Esophagus squamous epithelium (tissue), 5 donors: ENCODE data around the gene TARM1. TPM values are rescaled to one million over a fixed set of nuclear protein-coding genes. Genes with fewer than 3 reads are reported as not detected.

ENCODE experiments used
- DNase-seq: peaks from one replicate; lab custom pipeline; 2025; lab: John Stamatoyannopoulos, UW
- H3K27ac ChIP-seq, 4 donors: fragments of 200-600 bp; sonication (generic); one replicate each; pipeline ENCODE4 v1.5.1; 2016 to 2019; ENCODE audit warnings: mild to moderate bottlenecking in 1 of 4
- H3K27me3 ChIP-seq, 4 donors: fragments of 200-600 bp; sonication (generic); 1 replicate in 3 of 4; 2 replicates in 1 of 4; pipeline versions ENCODE4 v1.5.1 to v1.6.0; 2017 to 2021; ENCODE audit warnings: antibody characterized with exemption in 1 of 4
- H3K36me3 ChIP-seq, 3 donors: fragments of 200-600 bp; sonication (generic); one replicate each; pipeline ENCODE4 v1.5.1; 2016 to 2019
- H3K4me1 ChIP-seq, 3 donors: fragments of 200-600 bp; sonication (generic); one replicate each; pipeline ENCODE4 v1.5.1; 2017 to 2019
- H3K4me3 ChIP-seq, 4 donors: fragments of 200-600 bp; sonication (generic); 1 replicate in 3 of 4; 2 replicates in 1 of 4; pipeline ENCODE4 v1.5.1; 2016 to 2019; ENCODE audit warnings: mild to moderate bottlenecking in 2 of 4, moderate library complexity in 1 of 4
- H3K9me3 ChIP-seq, 3 donors: fragments of 200-600 bp; sonication (generic); one replicate each; pipeline ENCODE4 v1.5.1; 2016 to 2019
- CTCF ChIP-seq, 6 experiments: fragments of 450-650 bp in 4 of 6; fragments of 200-600 bp in 2 of 6; sonication (generic) in 2 of 6; IDR thresholded peaks; one replicate each; pipeline ENCODE4 v1.5.1; 2016 to 2019; ENCODE audit warnings: antibody characterized with exemption in 6 of 6, mild to moderate bottlenecking in 4 of 6, moderate library complexity in 4 of 6
- POLR2A ChIP-seq, 4 donors: fragments of 450-650 bp; IDR thresholded peaks; one replicate each; pipeline ENCODE4 v1.6.1; 2017; ENCODE audit warnings: antibody characterized with exemption in 4 of 4, mild to moderate bottlenecking in 4 of 4, moderate library complexity in 3 of 4
- WGBS, 2 donors: methylation state at CpG; one replicate each; pipeline ENCODE4 v1.1.5; 2018; 5-methylcytosine and 5-hydroxymethylcytosine counted together
- intact Hi-C: fragments of 100-400 bp; cut with DNase I; formaldehyde crosslinking; loops from one replicate; pipeline ENCODE4 v1.15.0; 2022
- small RNA-seq, 4 donors: library from RNA; depleted of rRNA; stranded (forward); fragments of <200 nt; gene quantifications; one replicate each; pipeline ENCODE3, GENCODE V24; 2016
- total RNA-seq, 4 donors: library from RNA; depleted of rRNA; stranded (reverse); fragments of >200 nt; gene quantifications; one replicate each; pipeline ENCODE4 v1.1.0, GENCODE V29; 2016
- donor health status: DM: yes; HTN: yes; CAD: no.

The TARM1 gene
- total RNA-seq, 4 donors from 2014 or later: not detected

- DNase-seq: no peak
- Histone ChIP-seq H3K27ac (no peak overlapping the region), H3K9me3 (no peaks in the 10 kb centered on the region), H3K4me3 (no peak overlapping the region), H3K36me3 (no peaks in the 10 kb centered on the region), H3K27me3 (peaks cover 0 to 40% (median 0%) of the 10 kb centered on the region in 4 donors), H3K4me1 (peaks cover 0 to 9% (median 0%) of the 10 kb centered on the region in 3 donors)
- TF ChIP-seq POLR2A (IDR thresholded peaks at IDR 0.05) (no peak), CTCF (IDR thresholded peaks at IDR 0.05) (no peak)
- intact Hi-C loops: loop anchor here (10.0 kb wide), 1 partner anchor 177 kb away; no protein-coding TSS in a partner anchor
- WGBS, 2 donors: 87 to 94% methylated on average over 9 to 10 of the region's 13 CpGs
Measured at GRCh38 chr19:54021932-54022331, 59.2 kb downstream of the TARM1 start.

- no peak overlapping the region for H3K27ac ChIP-seq
- DNase-seq: no peak
- 90 to 92% methylated on average over 6 to 8 of the region's 8 CpGs for WGBS, 2 donors
- intact Hi-C loops: loop anchor here (10.0 kb wide), 1 partner anchor 177 kb away; no protein-coding TSS in a partner anchor
- no peaks in the 10 kb centered on the region for H3K36me3 ChIP-seq
- no peaks in the 10 kb centered on the region for H3K9me3 ChIP-seq
- no peak overlapping the region for H3K4me3 ChIP-seq
- H3K27me3 ChIP-seq: peaks cover 0 to 38% (median 0%) of the 10 kb centered on the region in 4 donors
- peaks cover 0 to 9% (median 0%) of the 10 kb centered on the region in 3 donors for H3K4me1 ChIP-seq
- TF ChIP-seq CTCF (IDR thresholded peaks at IDR 0.05) (no peak), POLR2A (IDR thresholded peaks at IDR 0.05) (no peak)
Measured at GRCh38 chr19:54021363-54021762, 59.8 kb downstream of the TARM1 start.

Small RNA genes lying within 50 kb of the gene (small RNA-seq; reads per million reads assigned to genes)
- gene AC012314.20: 0 reads per million in 4 donors

Other genes starting within 250 kb of the TARM1 start
- gene MYADM, start 213.5 kb downstream of the TARM1 start, total RNA-seq: 10 to 100 TPM in 1 of 4 donors, 1 to 10 TPM in 3; 4.1 to 30.7 (median 7.8) TPM
- gene PRKCG, start 199.2 kb downstream of the TARM1 start, total RNA-seq: not detected
- gene CACNG7, start 172.1 kb downstream of the TARM1 start, total RNA-seq: not detected
- gene CACNG8, start 118.4 kb downstream of the TARM1 start, total RNA-seq: not detected
- gene CACNG6, start 89.7 kb downstream of the TARM1 start, total RNA-seq: 1 to 10 TPM in 1 of 4 donors, not detected in 3; 1.4 TPM
- not detected for gene VSTM1, start 17.5 kb downstream of the TARM1 start, total RNA-seq
- 1 to 10 TPM in 2 of 4 donors, under 1 TPM in 1, not detected in 1; 0.70 to 1.6 (median 1.3) TPM for gene OSCAR, start 19.4 kb upstream of the TARM1 start, total RNA-seq
- gene NDUFA3, start 21.5 kb upstream of the TARM1 start, total RNA-seq: 10 to 100 TPM; 20.9 to 29.5 (median 25.4) TPM
- gene TFPT, start 34.3 kb upstream of the TARM1 start, total RNA-seq: 1 to 10 TPM; 6.1 to 9.0 (median 7.4) TPM
- gene PRPF31, start 34.4 kb upstream of the TARM1 start, total RNA-seq: 10 to 100 TPM; 41.8 to 49.2 (median 43.2) TPM
- 10 to 100 TPM; 18.0 to 27.9 (median 18.7) TPM for gene CNOT3, start 56.4 kb upstream of the TARM1 start, total RNA-seq
- gene LENG1, start 78.4 kb upstream of the TARM1 start, total RNA-seq: 1 to 10 TPM; 1.7 to 4.7 (median 4.3) TPM
- 10 to 100 TPM in 3 of 4 donors, 1 to 10 TPM in 1; 4.0 to 45.6 (median 17.5) TPM for gene TMC4, start 91.8 kb upstream of the TARM1 start, total RNA-seq
- gene MBOAT7, start 108.2 kb upstream of the TARM1 start, total RNA-seq: 10 to 100 TPM; 32.2 to 56.2 (median 40.8) TPM
- gene TSEN34, start 109.9 kb upstream of the TARM1 start, total RNA-seq: 10 to 100 TPM; 56.1 to 70.9 (median 64.4) TPM
- gene RPS9, start 119.5 kb upstream of the TARM1 start, total RNA-seq: 1,000 to 10,000 TPM; 1,466 to 2,803 (median 2,105) TPM
- gene LILRB3, start 141.6 kb upstream of the TARM1 start, total RNA-seq: 10 to 100 TPM in 1 of 4 donors, 1 to 10 TPM in 2, not detected in 1; 7.8 to 18.8 (median 8.3) TPM
- 1 to 10 TPM in 1 of 4 donors, under 1 TPM in 2, not detected in 1; 0.53 to 1.7 (median 0.95) TPM for gene LILRA6, start 161.4 kb upstream of the TARM1 start, total RNA-seq
- 1 to 10 TPM in 3 of 4 donors, not detected in 1; 1.4 to 9.3 (median 5.8) TPM for gene LILRB5, start 175.9 kb upstream of the TARM1 start, total RNA-seq
- 1 to 10 TPM in 2 of 4 donors, under 1 TPM in 1, not detected in 1; 0.40 to 1.9 (median 1.0) TPM for gene LILRB2, start 199.7 kb upstream of the TARM1 start, total RNA-seq
- gene LILRA5, start 231.8 kb upstream of the TARM1 start, total RNA-seq: 1 to 10 TPM in 1 of 4 donors, under 1 TPM in 2, not detected in 1; 0.38 to 1.4 (median 0.70) TPM